Measurements from ENCODE around the gene CISTR.

CISTR gene

GRCh38 chr12:53789570-53789969, 37.8 kb upstream of the CISTR start:
- Histone ChIP-seq H3K4me3 (ENCODE audit: low read depth, low read length) (no peak overlapping the region), H3K27me3 (replicated peaks) (peaks cover 13% of the 10 kb centered on the region), H3K27ac (no peak overlapping the region), H3K36me3 (replicated peaks) (no peaks in the 10 kb centered on the region)
- in situ Hi-C loops (cut with HindIII; ENCODE audit: low pct_ligation_motif_present, low sequenced_read_pairs), result no loop called here
- no peak for DNase-seq
- TF ChIP-seq CTCF (IDR thresholded peaks at IDR 0.05; ENCODE audit: low read depth, low read length, missing control alignments), result no peak

GRCh38 chr12:53788892-53789291, 37.1 kb upstream of the CISTR start:
- Histone ChIP-seq H3K27me3 (replicated peaks) (peaks cover 8% of the 10 kb centered on the region), H3K36me3 (replicated peaks) (no peaks in the 10 kb centered on the region), H3K4me3 (ENCODE audit: low read depth, low read length) (no peak overlapping the region), H3K27ac (no peak overlapping the region)
- TF ChIP-seq CTCF (IDR thresholded peaks at IDR 0.05; ENCODE audit: low read depth, low read length, missing control alignments), result no peak
- no peak for DNase-seq
- in situ Hi-C loops (cut with HindIII; ENCODE audit: low pct_ligation_motif_present, low sequenced_read_pairs), result no loop called here

GRCh38 chr12:53786411-53786810, 34.6 kb upstream of the CISTR start:
- DNase-seq, result no peak
- in situ Hi-C loops (cut with HindIII; ENCODE audit: low pct_ligation_motif_present, low sequenced_read_pairs), result no loop called here
- TF ChIP-seq CTCF (IDR thresholded peaks at IDR 0.05; ENCODE audit: low read depth, low read length, missing control alignments), result no peak
- Histone ChIP-seq H3K27ac (no peak overlapping the region), H3K36me3 (replicated peaks) (no peaks in the 10 kb centered on the region), H3K4me3 (ENCODE audit: low read depth, low read length) (no peak overlapping the region), H3K27me3 (replicated peaks) (peaks cover 8% of the 10 kb centered on the region)

- H3K27ac ChIP-seq, result no peak overlapping the region
- no peaks in the 10 kb centered on the region for H3K36me3 ChIP-seq (replicated peaks)
- no peak for TF ChIP-seq CTCF (IDR thresholded peaks at IDR 0.05; ENCODE audit: low read depth, low read length, missing control alignments)
- in situ Hi-C loops (cut with HindIII; ENCODE audit: low pct_ligation_motif_present, low sequenced_read_pairs), result no loop called here
- H3K4me3 ChIP-seq (ENCODE audit: low read depth, low read length), result no peak overlapping the region
- no peak for DNase-seq
- peaks cover 11% of the 10 kb centered on the region for H3K27me3 ChIP-seq (replicated peaks)
Observed at GRCh38 chr12:53785161-53785560, 33.4 kb upstream of the CISTR start.

- Histone ChIP-seq H3K27me3 (replicated peaks) (peaks cover 8% of the 10 kb centered on the region), H3K27ac (no peak overlapping the region), H3K36me3 (replicated peaks) (no peaks in the 10 kb centered on the region), H3K4me3 (ENCODE audit: low read depth, low read length) (no peak overlapping the region)
- no peak for DNase-seq
- TF ChIP-seq CTCF (IDR thresholded peaks at IDR 0.05; ENCODE audit: low read depth, low read length, missing control alignments), result no peak
- in situ Hi-C loops (cut with HindIII; ENCODE audit: low pct_ligation_motif_present, low sequenced_read_pairs), result no loop called here
Observed at GRCh38 chr12:53782093-53782703, 30.4 kb upstream of the CISTR start.

GRCh38 chr12:53781228-53781801, 29.5 kb upstream of the CISTR start:
- H3K36me3 ChIP-seq (replicated peaks), result no peaks in the 10 kb centered on the region
- no peak for TF ChIP-seq CTCF (IDR thresholded peaks at IDR 0.05; ENCODE audit: low read depth, low read length, missing control alignments)
- in situ Hi-C loops (cut with HindIII; ENCODE audit: low pct_ligation_motif_present, low sequenced_read_pairs), result no loop called here
- H3K27ac ChIP-seq, result no peak overlapping the region
- H3K4me3 ChIP-seq (ENCODE audit: low read depth, low read length), result no peak overlapping the region
- no peak for DNase-seq
- peaks cover 8% of the 10 kb centered on the region for H3K27me3 ChIP-seq (replicated peaks)
